ENCODE measurements around the gene WNT7B.

Gene WNT7B

GRCh38 chr22:45978275-45978713 is 1.3 kb upstream of the WNT7B start:
- Histone ChIP-seq H3K9ac (ENCODE audit: low read length) (no peak overlapping the region), H3K27me3 (replicated peaks; ENCODE audit: insufficient read depth, low read length) (peaks cover 47% of the 10 kb centered on the region), H3K9me3 (replicated peaks; ENCODE audit: insufficient read depth, low read length) (no peaks in the 10 kb centered on the region), H3F3A (ENCODE audit: insufficient read depth, low read length) (no peaks in the 10 kb centered on the region), H3K4me3 (ENCODE audit: low read length) (peak overlapping the region; percentile 85; the same call in 1 of the 2 replicates), H3K36me3 (replicated peaks; ENCODE audit: insufficient read depth, low read length) (no peaks in the 10 kb centered on the region), H4K20me1 (ENCODE audit: insufficient read depth, low read length) (no peaks in the 10 kb centered on the region), H3K9me2 (replicated peaks; ENCODE audit: insufficient read depth, low read length) (no peaks in the 10 kb centered on the region), H3K4me2 (ENCODE audit: low read depth, low read length) (peak overlapping the region; percentile 98; the same call in 1 of the 2 replicates), H3K27ac (ENCODE audit: low read length) (no peak overlapping the region), H2AFZ (ENCODE audit: low read length) (no peak overlapping the region), H3K4me1 (ENCODE audit: low read length) (0 out of 2 replicates have a peak, but pooled peaks cover 4% of the 10 kb centered on the region), H3K79me2 (ENCODE audit: low read length) (no peaks in the 10 kb centered on the region)
- DNase-seq, result no peak
- TF ChIP-seq CTCF (IDR thresholded peaks at IDR 0.05; ENCODE audit: low read length) (0 out of 2 replicates have a peak, but pooled peaks have one; percentile 26), EZH2 (optimal IDR thresholded peaks at IDR 0.05; ENCODE audit: low read depth, low read length) (no peak)

- no peaks in the 10 kb centered on the region for H3F3A ChIP-seq (ENCODE audit: insufficient read depth, low read length)
- no peak for TF ChIP-seq EZH2 (optimal IDR thresholded peaks at IDR 0.05; ENCODE audit: low read depth, low read length)
- no peak for TF ChIP-seq CTCF (IDR thresholded peaks at IDR 0.05; ENCODE audit: low read length)
- TF ChIP-seq EZH2phosphoT487 (IDR thresholded peaks at IDR 0.05; ENCODE audit: low read length), result no peak
- no peak for DNase-seq
These were observed 751 bp upstream of the WNT7B start for GRCh38 chr22:45977551-45978274.

GRCh38 chr22:45976254-45977002 is 534 bp downstream of the WNT7B start:
- H4K20me1 ChIP-seq (ENCODE audit: insufficient read depth, low read length), result no peaks in the 10 kb centered on the region

More at GRCh38 chr22:45977551-45978274, 751 bp upstream of the WNT7B start:
- Histone ChIP-seq H3K4me1 (ENCODE audit: low read length) (0 out of 2 replicates have a peak, but pooled peaks cover 4% of the 10 kb centered on the region), H4K20me1 (ENCODE audit: insufficient read depth, low read length) (no peaks in the 10 kb centered on the region), H3K9ac (ENCODE audit: low read length) (no peak overlapping the region), H3K4me3 (ENCODE audit: low read length) (no peak overlapping the region), H3K36me3 (replicated peaks; ENCODE audit: insufficient read depth, low read length) (no peaks in the 10 kb centered on the region), H3K27me3 (replicated peaks; ENCODE audit: insufficient read depth, low read length) (peaks cover 53% of the 10 kb centered on the region), H3K79me2 (ENCODE audit: low read length) (no peaks in the 10 kb centered on the region), H3K9me2 (replicated peaks; ENCODE audit: insufficient read depth, low read length) (no peaks in the 10 kb centered on the region), H3K4me2 (ENCODE audit: low read depth, low read length) (no peak overlapping the region), H2AFZ (ENCODE audit: low read length) (no peak overlapping the region), H3K9me3 (replicated peaks; ENCODE audit: insufficient read depth, low read length) (no peaks in the 10 kb centered on the region), H3K27ac (ENCODE audit: low read length) (no peak overlapping the region)

More at GRCh38 chr22:45976254-45977002, 534 bp downstream of the WNT7B start:
- Histone ChIP-seq H3K9ac (ENCODE audit: low read length) (no peak overlapping the region), H3K9me3 (replicated peaks; ENCODE audit: insufficient read depth, low read length) (no peaks in the 10 kb centered on the region), H3K27me3 (replicated peaks; ENCODE audit: insufficient read depth, low read length) (peaks cover 55% of the 10 kb centered on the region), H3K4me3 (ENCODE audit: low read length) (no peak overlapping the region), H3K27ac (ENCODE audit: low read length) (no peak overlapping the region), H3K9me2 (replicated peaks; ENCODE audit: insufficient read depth, low read length) (no peaks in the 10 kb centered on the region), H2AFZ (ENCODE audit: low read length) (no peak overlapping the region), H3F3A (ENCODE audit: insufficient read depth, low read length) (no peaks in the 10 kb centered on the region), H3K36me3 (replicated peaks; ENCODE audit: insufficient read depth, low read length) (no peaks in the 10 kb centered on the region), H3K79me2 (ENCODE audit: low read length) (no peaks in the 10 kb centered on the region), H3K4me2 (ENCODE audit: low read depth, low read length) (no peak overlapping the region), H3K4me1 (ENCODE audit: low read length) (0 out of 2 replicates have a peak, but pooled peaks cover 4% of the 10 kb centered on the region)
- TF ChIP-seq EZH2phosphoT487 (IDR thresholded peaks at IDR 0.05; ENCODE audit: low read length), result no peak
- no peak for TF ChIP-seq CTCF (IDR thresholded peaks at IDR 0.05; ENCODE audit: low read length)
- no peak for TF ChIP-seq EZH2 (optimal IDR thresholded peaks at IDR 0.05; ENCODE audit: low read depth, low read length)
- DNase-seq, result no peak

Measured in MM.1S (cell line).